Testis (tissue), 3 donors: ENCODE results near the gene TCF4. TPM values are rescaled to one million over a fixed set of nuclear protein-coding genes. Genes with fewer than 3 reads are reported as not detected.
A peak's percentile ranks its signal among the peaks of the same experiment; 100 is the strongest.

Experiments
- DNase-seq: peaks from one replicate; pipeline ENCODE4 v3.0.0-alpha.2; 2019
- H3K27ac ChIP-seq, 2 donors: fragments of 200-600 bp; sonication (generic); one replicate each; pipeline ENCODE4 v1.5.1; 2019
- H3K27me3 ChIP-seq: fragments of 200-600 bp; sonication (generic); one replicate; pipeline ENCODE4 v1.5.1; 2019
- H3K36me3 ChIP-seq: fragments of 200-600 bp; sonication (generic); one replicate; pipeline ENCODE4 v1.5.1; 2017; ENCODE audit warnings: low read depth; ENCODE audit errors: missing control alignments
- H3K4me1 ChIP-seq: fragments of 200-600 bp; sonication (generic); one replicate; pipeline ENCODE4 v1.5.1; 2019
- H3K4me3 ChIP-seq, 2 donors: fragments of 200-600 bp; sonication (generic); one replicate each; pipeline ENCODE4 v1.5.1; 2017 to 2019
- H3K9me3 ChIP-seq: fragments of 200-600 bp; sonication (generic); one replicate; pipeline ENCODE4 v1.5.1; 2017
- POLR2A ChIP-seq: fragments of 450-650 bp; IDR thresholded peaks from one replicate; pipeline ENCODE4 v1.6.1; 2017; ENCODE audit warnings: antibody characterized with exemption, mild to moderate bottlenecking, moderate library complexity
- WGBS, 2 donors: methylation state at CpG; one replicate each; pipeline ENCODE4 v1.1.5; 2018; 5-methylcytosine and 5-hydroxymethylcytosine counted together
- intact Hi-C: fragments of 100-400 bp; cut with DNase I; formaldehyde crosslinking; loops from one replicate; pipeline ENCODE4 v1.15.1; 2023; ENCODE audit warnings: low total_unique reads
- polyA plus RNA-seq: library from polyadenylated mRNA; stranded (reverse); fragments of 350-450 nt; fragmentation: Illumina TruSeq; extraction: RNeasy Lipid Tissue Mini Kit (QIAGEN cat#74804); gene quantifications from one replicate; pipeline ENCODE4 v1.2.3, GENCODE V29; 2014; ENCODE audit warnings: low read depth, low replicate concordance; ENCODE audit not compliant: insufficient read depth
- total RNA-seq, 2 donors: library from RNA; depleted of rRNA; stranded (reverse); fragments of >200 nt; gene quantifications; one replicate each; pipeline ENCODE4 v1.2.3, GENCODE V29; 2016
- TF ChIP-seq, protein P1 (sequence below), 3 experiments: fragments of 450-650 bp in 2 of 3; fragments of 200-600 bp in 1 of 3; sonication (generic) in 1 of 3; IDR thresholded peaks; one replicate each; pipeline ENCODE4 v1.5.1; 2016 to 2019; ENCODE audit warnings: antibody characterized with exemption in 3 of 3, mild to moderate bottlenecking in 2 of 3, moderate library complexity in 1 of 3

TCF4 gene
- total and polyA plus RNA-seq, 3 donors from 2014 or later: 50.8 to 122 (median 110) TPM

DNA sequence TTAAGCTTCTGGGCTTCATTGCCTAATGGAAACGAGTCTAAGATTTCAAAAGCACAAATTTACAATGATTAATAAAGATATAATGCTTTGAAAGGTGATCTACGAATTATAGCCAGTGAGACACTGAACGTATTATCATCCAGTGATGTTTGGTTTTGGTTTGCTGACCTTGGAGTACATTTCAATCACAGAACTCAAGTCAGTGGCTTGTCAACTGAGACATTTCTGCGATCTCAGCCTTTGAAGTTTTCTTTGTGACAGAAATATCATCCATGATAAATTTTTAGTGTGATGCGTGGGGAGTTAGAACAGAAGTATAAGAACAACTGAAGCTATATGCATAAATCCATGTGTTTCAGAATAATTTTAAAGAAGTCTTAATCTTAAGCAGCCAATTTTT is 263.8 kb downstream of the TCF4 start:
- TF ChIP-seq, protein P1, sequence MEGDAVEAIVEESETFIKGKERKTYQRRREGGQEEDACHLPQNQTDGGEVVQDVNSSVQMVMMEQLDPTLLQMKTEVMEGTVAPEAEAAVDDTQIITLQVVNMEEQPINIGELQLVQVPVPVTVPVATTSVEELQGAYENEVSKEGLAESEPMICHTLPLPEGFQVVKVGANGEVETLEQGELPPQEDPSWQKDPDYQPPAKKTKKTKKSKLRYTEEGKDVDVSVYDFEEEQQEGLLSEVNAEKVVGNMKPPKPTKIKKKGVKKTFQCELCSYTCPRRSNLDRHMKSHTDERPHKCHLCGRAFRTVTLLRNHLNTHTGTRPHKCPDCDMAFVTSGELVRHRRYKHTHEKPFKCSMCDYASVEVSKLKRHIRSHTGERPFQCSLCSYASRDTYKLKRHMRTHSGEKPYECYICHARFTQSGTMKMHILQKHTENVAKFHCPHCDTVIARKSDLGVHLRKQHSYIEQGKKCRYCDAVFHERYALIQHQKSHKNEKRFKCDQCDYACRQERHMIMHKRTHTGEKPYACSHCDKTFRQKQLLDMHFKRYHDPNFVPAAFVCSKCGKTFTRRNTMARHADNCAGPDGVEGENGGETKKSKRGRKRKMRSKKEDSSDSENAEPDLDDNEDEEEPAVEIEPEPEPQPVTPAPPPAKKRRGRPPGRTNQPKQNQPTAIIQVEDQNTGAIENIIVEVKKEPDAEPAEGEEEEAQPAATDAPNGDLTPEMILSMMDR (IDR thresholded peaks at IDR 0.05): no peak
- no peak for TF ChIP-seq POLR2A
- peaks cover 20% of the 10 kb centered on the region for H3K4me1 ChIP-seq
- H3K27me3 ChIP-seq: no peaks in the 10 kb centered on the region
- H3K36me3 ChIP-seq: no peaks in the 10 kb centered on the region
- peak overlapping the region; percentile 88 to 94 for H3K27ac ChIP-seq
- intact Hi-C loops: no loop called here
- no peaks in the 10 kb centered on the region for H3K9me3 ChIP-seq
- no peak for DNase-seq
- 59 to 66% methylated on average over 5 of the region's 5 CpGs for WGBS, 2 donors
- H3K4me3 ChIP-seq: no peak overlapping the region

DNA sequence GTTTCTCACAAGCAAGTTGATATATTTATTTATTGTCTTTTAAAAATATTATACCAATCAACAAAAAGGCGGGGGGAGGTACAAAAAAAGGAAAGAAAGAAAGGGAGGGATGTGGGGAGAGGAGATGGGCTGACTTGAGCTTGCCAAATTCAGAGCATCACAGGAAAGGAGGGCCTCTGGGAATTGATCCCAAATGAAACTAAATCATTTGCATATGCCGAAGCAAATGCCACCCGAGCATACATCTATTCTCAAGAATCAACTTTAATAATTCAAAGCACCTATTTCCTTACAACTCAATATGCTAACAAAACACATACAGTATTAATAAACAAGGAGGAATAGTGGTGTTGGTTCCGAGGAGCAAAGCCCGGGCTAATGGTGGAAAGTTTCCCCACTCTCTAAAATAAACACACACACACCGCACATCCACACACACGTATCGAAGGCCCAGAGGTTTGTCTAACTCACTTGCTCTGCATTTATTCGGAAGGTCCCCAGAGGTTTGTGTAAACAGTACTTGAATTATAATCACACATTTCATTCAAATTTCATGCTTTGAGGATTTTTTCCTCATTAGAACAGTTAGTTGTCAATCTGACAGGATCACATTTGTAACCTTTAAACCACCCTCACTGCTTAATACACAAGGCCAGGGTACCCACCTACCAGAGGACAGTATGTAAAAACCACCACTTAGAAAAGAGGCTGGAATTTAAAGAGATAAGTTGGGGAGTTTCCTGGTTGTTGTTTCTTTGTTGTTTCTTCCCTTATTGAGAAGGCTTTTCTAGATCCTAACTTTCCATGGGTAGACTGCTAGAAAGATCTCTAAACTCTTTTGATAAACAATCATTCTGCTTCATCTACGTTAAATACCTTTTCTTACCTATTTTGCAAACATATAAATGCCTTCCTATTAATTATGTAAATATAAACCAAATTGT is 264.7 kb downstream of the TCF4 start:
- intact Hi-C loops: no loop called here
- no peak for DNase-seq
- H3K27me3 ChIP-seq: no peaks in the 10 kb centered on the region
- H3K36me3 ChIP-seq: no peaks in the 10 kb centered on the region
- 22 to 32% methylated on average over 10 of the region's 10 CpGs for WGBS, 2 donors
- peaks cover 23% of the 10 kb centered on the region for H3K4me1 ChIP-seq
- H3K4me3 ChIP-seq: peak overlapping the region in 1 of 2 donors; percentile 70
- H3K9me3 ChIP-seq: no peaks in the 10 kb centered on the region
- H3K27ac ChIP-seq: peak overlapping the region; percentile 88 to 94
- no peak for TF ChIP-seq POLR2A
- TF ChIP-seq, protein P1 (IDR thresholded peaks at IDR 0.05): no peak

DNA sequence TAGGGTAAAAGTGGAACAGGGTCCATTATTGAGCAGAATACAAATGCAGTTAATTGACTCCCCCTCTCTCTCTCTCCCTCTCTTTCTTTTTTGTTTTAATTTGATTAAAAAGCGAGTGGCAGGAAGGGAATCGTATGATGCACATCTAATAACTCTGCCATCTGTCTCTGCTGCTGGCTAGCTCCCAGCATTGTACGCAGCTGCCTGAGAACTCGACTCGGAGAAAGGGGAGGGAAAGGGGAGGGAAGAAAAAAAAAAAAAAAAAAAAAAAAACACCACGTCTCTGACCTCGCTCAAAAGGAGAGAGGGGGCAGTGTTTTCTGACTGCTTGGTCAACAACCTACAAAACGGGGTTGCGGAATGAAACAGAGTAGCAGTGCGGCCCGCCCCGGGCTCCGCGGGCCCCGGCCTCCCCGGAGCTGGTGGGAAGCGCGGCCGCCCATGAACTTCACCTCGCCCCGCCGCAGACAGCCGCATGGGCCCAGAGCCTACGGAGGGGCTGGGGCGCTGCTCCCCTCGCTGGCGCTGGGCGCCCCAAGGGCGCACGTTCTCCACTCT is 265.7 kb downstream of the TCF4 start:
- Histone ChIP-seq H3K9me3 (no peaks in the 10 kb centered on the region), H3K4me1 (peaks cover 23% of the 10 kb centered on the region), H3K27me3 (no peaks in the 10 kb centered on the region), H3K36me3 (no peaks in the 10 kb centered on the region), H3K4me3 (peak overlapping the region; percentile 59 to 70), H3K27ac (peak overlapping the region; percentile 88 to 94)
- intact Hi-C loops: no loop called here
- peak; percentile 91 for DNase-seq
- 0% methylated on average over 30 of the region's 30 CpGs for WGBS, 2 donors
- TF ChIP-seq POLR2A: no peak
- TF ChIP-seq, protein P1 (IDR thresholded peaks at IDR 0.05): no peak

DNA sequence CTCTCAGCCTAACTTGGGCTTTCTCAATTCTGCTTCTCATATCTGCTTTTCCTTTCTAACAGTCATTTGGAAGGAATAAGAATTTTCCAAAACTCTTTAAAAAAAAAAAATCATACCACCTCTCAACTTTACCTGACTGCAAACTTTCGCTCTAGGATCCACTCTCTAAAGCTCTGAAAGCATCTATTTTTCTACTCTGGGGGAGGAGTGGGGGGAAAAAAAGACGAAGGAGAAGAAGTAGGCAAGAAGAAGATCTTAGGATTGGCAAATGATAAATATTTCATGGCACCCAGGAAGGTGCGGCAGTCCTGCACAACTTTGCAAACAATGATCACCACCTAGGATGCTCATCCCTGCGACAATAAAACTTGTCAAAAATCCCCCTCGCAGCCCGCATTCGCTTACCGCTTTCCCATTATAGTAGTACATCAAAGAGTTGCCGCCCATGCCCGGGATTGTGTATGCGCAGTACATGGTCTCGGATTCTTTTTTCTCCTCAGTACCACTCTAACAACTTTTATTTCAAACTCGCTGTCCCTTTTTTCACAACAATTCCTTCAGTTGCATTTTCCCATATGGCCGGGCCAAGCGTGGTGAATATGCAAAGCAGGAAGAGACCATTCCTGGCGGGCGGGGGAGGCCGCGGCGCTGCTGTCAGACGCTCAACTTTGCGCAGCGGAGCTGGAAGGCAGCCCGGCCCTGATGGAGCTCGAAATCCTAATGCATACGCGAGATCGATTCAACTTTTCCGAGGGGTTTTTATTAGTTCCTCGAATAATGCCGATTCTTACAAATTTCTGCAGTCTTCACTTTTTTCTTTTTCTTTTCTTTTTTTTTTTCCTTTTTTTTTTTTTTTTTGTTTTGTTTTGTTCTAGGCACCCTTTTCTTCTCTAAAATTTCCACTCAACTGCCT is 266.5 kb downstream of the TCF4 start:
- intact Hi-C loops: no loop called here
- Histone ChIP-seq H3K4me1 (peaks cover 27% of the 10 kb centered on the region), H3K27ac (peak overlapping the region; percentile 88 to 94), H3K36me3 (no peaks in the 10 kb centered on the region), H3K27me3 (no peaks in the 10 kb centered on the region), H3K9me3 (no peaks in the 10 kb centered on the region), H3K4me3 (peak overlapping the region; percentile 59 to 70)
- DNase-seq: peak; percentile 95
- WGBS, 2 donors: 0% methylated on average over 31 of the region's 31 CpGs
- TF ChIP-seq, protein P1 (IDR thresholded peaks at IDR 0.05): no peak
- no peak for TF ChIP-seq POLR2A
